GM19193 (cell line): ENCODE data around the gene TNFRSF4.

Source experiments
- POLR2A ChIP-seq: IDR thresholded peaks from 4 replicates; pipeline ENCODE4 v1.6.1; 2011; ENCODE audit not compliant: insufficient read depth, insufficient read length; ENCODE audit errors: extremely low read depth

TNFRSF4 gene

GRCh38 chr1:1196431-1197187 lies 17.3 kb downstream of the TNFRSF4 start:
- no peak for TF ChIP-seq POLR2A

- no peak for TF ChIP-seq POLR2A
Measured at GRCh38 chr1:1194723-1195122, 19.2 kb downstream of the TNFRSF4 start.

GRCh38 chr1:1191734-1192133 lies 22.2 kb downstream of the TNFRSF4 start:
- no peak for TF ChIP-seq POLR2A

GRCh38 chr1:1189111-1189510 lies 24.8 kb downstream of the TNFRSF4 start:
- TF ChIP-seq POLR2A = no peak

GRCh38 chr1:1187938-1188337 lies 26.0 kb downstream of the TNFRSF4 start:
- TF ChIP-seq POLR2A = no peak

GRCh38 chr1:1185101-1185765 lies 28.7 kb downstream of the TNFRSF4 start:
- TF ChIP-seq POLR2A = no peak

GRCh38 chr1:1183833-1184775 lies 29.8 kb downstream of the TNFRSF4 start:
- TF ChIP-seq POLR2A = no peak

GRCh38 chr1:1183221-1183747 lies 30.7 kb downstream of the TNFRSF4 start:
- TF ChIP-seq POLR2A = no peak

- TF ChIP-seq POLR2A = no peak
Measured at GRCh38 chr1:1182491-1183220, 31.3 kb downstream of the TNFRSF4 start.

GRCh38 chr1:1181938-1182410 lies 32.0 kb downstream of the TNFRSF4 start:
- no peak for TF ChIP-seq POLR2A

GRCh38 chr1:1181129-1181937 lies 32.6 kb downstream of the TNFRSF4 start:
- no peak for TF ChIP-seq POLR2A

GRCh38 chr1:1179983-1180861 lies 33.7 kb downstream of the TNFRSF4 start:
- TF ChIP-seq POLR2A = no peak
